Cortex of kidney (tissue), 1 donor: ENCODE results near the gene SF3A2.

Experiments used
- DNase-seq: peaks from one replicate; lab custom pipeline; 2025; lab: John Stamatoyannopoulos, UW

Gene SF3A2

DNA sequence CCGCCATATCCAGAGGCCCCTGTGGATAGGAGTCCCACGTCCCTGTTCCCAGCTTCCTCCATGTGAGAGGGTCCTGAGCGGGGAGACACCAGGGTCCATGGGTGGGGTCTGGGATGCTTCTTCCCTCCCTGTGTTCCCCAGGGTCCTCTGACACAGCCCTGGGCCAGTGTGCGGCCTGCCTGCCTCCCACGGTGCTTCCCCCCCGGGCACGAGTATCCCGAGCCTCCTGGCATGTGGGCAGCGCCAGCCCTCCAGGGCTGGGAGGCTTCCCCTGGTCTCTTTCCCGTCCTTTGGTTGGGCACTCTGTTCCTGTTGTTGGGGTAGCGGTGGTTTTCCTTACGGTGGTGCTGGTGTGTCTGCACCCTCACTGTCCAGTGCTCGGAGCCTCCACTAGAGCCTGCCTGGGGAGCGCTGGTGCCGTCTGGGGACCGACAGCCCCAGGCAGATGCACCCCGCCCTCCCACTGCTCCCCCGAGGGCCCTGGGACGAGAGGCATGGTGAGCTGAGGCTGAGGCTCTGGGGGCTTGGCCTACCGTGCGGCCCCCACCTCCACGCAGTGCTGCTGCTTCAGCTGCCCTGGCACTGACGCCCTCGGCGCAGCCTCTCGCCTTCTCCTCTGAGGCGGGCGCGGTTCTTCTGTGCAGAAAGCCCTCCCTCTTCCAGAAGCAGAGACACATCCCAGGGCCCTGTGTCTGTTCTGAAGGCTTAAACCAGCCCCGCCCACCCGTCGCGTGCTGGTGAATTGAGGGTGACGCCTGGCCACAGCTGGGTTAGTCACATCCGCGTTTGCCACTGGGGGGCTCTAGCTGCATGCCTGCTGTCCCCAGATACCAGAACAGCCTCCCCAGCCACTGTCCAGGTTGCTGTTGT, 28.4 kb upstream of the SF3A2 start:
- no peak for DNase-seq

DNA sequence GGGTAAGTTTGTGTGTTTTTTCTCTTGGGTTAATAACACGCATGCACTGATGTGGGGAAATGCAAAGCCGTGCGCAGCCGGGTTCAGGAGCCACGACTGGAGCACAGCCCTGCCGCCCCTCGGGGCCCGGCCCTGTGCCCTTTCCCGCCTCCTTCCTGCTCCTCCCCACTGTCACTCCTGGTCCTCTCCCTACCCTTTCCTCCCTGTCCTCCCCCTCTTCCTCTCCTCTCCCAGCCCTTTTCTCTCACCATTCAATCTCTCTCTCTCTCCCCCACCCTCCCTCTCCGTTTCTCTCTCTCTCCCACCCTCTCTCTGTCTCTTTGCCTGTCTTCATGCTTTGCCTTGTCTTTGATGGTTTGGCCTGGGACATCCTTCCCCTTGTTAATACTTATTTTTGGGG, 27.6 kb upstream of the SF3A2 start:
- DNase-seq: no peak

DNA sequence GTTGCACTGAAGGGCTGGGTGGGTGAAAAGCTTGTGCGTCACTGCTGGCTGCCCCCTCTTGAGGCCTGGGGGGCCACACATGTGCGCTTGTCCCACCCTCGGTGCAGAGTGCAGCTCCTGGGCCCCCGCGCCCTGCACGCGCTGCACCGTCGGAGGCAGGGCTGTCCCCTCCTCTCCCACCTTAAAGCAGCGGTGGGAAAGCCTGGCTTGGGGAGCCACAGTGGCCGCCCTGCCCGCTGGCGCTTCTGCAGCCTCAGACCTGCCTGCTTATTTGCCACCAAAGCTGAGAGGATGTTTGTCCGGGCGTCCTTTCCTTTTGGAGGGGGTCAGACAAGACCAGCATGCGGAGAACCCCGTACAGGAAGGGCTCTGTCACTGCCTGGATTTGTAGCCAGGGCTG, 27.2 kb upstream of the SF3A2 start:
- DNase-seq: no peak

DNA sequence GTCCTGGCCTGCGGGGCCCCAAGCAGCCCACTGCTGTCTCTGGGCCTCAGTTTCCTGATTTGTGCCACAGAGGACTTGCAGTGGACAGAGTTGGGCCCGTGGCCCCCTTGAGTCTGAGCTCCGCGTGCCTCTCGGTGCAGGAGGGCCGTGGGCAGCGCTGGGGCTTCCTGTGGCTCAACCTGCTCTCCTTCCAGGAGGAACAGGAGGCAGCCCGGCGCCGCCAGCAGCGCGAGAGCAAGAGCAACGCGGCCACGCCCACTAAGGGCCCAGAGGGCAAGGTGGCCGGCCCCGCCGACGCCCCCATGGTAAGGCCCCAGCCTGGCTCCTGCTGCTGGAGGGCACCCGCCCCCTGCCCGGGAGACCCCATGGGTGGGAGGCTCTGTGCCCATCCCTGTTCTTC, 26.4 kb upstream of the SF3A2 start:
- DNase-seq: no peak

DNA sequence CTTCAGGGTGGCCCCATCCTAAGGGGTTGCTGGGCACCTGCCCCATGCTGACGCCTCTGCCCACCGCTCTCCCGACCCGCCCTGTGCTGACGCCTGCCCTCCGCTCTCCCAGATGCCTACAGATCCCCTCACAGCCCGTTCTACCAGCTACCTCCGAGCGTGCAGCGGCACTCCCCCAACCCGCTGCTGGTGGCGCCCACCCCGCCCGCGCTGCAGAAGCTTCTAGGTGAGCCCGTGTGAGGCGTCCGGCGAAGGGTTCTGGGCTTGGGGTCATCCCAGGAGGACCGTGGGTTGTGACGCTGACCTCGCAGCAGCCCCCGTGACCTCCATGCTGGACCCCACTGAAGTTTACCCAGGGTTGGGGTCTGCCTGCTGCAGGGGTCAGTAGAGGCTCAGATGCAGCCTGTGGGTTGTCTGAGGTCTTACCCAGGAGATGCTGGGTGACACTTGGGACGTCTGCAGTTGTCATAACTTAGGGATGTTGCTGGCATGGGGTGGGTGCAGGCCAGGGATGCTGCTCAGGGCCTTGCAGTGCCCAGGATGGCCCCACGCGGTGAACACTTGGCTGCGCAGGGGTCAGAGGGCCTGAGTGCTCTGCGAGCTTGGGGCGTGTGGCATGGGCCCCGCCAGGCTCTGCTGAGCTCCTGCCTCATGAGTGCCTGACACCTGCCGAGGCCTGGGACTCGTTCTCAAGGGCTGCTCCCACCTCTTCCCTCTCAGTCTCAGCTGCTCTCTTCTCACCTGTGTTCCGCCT, 25.5 kb upstream of the SF3A2 start:
- DNase-seq: no peak

DNA sequence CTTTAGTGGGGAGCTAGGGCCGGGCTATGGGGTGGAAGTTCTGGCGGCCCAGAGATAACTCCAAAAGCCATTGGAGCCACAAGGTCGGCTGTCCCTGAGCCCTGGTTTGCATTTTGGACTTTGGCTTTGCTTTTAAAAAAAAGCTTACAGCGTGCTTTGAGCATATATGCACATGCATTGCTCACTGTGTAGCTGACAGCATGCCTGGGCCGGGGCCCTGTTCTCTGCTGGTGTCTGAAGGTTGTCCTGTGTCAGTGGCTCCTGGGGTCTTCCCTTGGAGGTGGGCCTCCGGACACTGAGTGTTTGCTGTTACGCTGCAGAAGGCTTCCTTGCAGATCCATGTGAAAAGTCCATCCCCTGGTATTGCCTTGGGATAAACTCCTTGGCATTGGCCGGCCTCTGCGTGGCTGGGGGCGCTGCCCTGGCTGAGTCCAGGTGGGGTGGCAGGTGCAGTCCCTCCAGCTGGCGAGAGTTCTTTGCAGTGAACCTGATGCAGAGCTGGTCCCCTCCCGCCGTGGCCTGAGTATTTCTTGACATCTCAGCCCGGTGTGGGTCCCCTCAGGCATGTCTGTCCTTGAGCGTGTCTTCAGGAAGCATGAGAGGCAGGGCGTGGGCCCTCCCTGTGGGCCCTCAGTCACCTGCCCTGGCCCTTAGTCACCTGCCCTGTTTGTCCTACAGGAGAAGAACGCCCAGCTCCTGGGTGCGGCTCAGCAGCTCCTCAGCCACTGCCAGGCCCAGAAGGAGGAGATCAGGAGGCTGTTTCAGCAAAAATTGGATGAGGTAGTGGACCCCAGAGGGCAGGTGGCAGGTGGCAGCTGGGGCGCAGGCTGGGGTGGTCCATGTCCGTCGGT, 23.5 kb upstream of the SF3A2 start:
- no peak for DNase-seq

DNA sequence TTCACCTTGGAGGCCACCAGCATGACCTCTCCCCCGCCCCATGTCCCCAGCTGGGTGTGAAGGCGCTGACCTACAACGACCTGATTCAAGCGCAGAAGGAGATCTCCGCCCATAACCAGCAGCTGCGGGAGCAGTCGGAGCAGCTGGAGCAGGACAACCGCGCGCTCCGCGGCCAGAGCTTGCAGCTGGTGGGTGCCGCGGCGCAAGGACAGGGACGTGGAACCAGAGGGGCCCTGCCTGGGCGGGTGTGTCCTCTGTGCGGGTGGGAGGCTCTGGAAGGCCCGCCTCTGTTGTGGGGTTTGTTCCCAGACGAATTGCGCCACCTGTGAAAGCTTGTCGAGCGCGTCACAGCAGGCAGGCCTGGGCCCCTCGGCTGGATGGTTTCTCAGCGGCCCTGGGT, 22.8 kb upstream of the SF3A2 start:
- no peak for DNase-seq

DNA sequence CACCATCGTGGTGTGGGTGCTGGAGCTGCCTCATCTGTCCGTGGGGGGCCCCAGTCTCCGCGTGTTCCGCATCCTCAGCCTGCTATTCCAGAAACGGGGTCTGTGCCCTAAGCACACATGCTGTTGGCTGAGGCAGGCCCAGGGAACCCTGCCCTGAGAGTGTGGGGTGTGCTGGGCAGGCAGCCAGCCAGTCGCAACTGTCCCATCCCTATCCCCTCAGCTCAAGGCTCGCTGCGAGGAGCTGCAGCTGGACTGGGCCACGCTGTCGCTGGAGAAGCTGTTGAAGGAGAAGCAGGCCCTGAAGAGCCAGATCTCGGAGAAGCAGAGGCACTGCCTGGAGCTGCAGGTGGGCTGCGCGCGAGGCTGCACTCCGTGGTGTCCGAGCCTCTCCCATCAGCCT, 22.4 kb upstream of the SF3A2 start:
- DNase-seq: no peak

DNA sequence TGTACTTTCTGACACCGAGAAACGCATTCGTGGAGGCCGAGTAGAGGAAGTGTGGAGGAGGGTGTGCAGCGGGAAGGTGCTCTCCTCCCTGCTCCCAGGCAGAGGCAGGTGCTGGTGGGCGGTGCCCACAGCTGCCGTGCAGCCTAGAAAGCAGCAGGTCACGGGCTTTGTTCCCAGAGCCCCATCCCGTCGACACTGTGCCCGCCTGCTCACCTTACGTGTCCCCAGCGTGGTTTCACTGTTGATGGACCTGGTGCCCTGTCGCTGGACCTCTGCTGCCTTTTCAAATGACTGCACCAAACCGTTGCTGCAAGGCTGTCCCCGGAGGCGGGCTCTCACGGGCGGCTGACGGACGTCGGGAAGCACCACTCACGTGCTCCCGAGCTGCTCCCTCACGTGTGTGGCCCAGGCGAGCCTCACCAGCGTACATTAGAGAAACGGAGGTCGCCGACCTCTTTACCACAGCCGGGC, 21.3 kb upstream of the SF3A2 start:
- no peak for DNase-seq

DNA sequence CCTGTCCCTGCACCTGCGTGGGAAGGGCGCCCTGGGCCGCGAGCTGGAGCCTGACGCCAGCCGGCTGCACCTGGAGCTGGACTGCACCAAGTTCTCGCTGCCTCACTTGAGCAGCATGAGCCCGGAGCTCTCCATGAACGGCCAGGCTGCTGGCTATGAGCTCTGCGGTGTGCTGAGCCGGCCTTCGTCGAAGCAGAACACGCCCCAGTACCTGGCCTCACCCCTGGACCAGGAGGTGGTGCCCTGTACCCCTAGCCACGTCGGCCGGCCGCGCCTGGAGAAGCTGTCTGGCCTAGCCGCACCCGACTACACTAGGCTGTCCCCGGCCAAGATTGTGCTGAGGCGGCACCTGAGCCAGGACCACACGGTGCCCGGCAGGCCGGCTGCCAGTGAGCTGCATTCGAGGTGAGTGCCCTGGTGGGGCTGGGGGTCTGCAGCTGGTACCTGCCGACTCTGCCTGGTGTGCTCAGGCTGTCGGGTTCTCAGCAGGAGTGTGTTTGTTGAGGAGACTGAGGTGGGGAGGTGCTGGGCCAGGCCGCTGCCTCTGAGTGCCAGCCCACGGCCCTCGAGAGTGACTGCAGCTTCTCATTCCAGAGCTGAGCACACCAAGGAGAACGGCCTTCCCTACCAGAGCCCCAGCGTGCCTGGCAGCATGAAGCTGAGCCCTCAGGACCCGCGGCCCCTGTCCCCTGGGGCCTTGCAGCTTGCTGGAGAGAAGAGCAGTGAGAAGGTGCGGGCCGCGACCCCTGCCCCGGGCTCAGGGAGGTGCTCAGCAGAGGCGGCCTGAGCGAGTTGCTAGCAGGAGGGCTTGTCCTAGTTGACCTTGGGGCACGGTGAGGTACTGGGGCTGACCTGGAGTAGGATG, 20.0 kb upstream of the SF3A2 start:
- DNase-seq: no peak

DNA sequence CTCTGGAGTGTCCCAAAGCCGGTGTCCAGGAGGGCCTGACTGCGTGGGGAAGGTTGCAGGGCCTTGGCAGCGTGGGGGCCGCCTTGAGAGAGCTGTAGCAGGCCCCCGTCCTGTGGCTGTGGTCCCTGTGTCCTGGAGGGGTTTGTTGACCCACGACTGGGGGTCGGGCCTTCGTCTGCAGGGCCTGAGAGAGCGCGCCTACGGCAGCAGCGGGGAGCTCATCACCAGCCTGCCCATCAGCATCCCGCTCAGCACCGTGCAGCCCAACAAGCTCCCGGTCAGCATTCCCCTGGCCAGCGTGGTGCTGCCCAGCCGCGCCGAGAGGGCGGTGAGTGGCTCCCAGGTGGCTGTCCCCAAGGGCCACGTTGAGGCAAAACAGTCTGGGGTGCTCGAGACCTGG, 19.0 kb upstream of the SF3A2 start:
- no peak for DNase-seq

DNA sequence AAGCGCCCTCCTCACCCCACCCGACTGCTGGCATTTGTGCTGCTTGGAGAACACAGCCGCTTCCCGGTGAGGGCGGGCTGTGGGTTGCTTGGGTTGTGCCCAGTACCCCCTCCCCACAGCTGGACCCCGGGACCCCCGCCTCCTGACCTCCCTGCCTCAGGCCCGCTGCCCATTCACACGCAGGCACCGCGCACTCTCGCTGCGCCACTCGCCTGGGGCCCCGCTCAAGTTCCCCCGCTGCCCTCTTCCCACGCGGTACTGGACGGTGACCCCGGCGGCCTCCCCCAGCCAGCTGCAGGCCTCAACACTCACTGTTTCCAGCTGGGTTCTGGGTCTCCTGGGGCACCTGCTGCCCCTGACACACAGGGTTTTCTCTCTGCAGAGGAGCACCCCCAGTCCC, 16.9 kb upstream of the SF3A2 start:
- no peak for DNase-seq

DNA sequence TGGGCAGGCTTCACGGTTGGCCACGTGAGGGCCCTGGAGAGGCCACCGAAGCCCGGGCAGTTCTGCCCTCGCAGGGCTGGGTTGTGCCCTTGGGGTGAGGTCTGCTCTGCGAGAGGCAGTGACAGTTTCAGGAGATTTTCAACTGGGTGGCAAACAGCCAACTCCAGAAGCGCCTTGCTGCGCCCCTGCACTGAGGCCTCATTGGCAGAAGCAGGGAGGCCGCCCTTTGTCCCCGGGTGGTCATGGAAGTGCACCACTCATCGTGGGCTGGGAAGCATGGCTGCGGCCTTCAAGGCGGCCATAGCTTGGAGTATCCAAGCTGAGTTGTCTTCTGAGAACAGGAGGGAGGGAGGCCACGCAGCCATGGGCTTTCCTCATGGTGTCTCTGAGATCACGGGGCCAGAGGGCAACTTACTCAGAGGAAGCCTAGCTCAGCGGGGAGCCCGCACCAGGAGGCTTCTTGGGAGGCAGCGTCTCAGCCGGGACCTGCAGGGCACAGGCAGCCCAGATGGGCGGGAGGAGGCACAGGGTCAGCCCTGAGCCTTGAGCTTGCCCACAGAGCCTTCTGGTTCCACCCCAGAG, 15.3 kb upstream of the SF3A2 start:
- no peak for DNase-seq

DNA sequence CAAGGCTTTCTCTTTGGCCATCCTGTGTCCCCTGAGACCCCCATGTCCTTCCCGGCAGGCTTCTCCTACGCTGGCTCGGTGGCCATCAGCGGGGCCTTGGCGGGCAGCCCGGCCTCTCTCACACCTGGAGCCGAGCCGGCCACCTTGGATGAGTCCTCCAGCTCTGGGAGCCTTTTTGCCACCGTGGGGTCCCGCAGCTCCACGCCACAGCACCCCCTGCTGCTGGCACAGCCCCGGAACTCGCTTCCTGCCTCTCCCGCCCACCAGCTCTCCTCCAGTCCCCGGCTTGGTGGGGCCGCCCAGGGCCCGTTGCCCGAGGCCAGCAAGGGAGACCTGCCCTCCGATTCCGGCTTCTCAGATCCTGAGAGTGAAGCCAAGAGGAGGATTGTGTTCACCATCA, 14.7 kb upstream of the SF3A2 start:
- DNase-seq: no peak

DNA sequence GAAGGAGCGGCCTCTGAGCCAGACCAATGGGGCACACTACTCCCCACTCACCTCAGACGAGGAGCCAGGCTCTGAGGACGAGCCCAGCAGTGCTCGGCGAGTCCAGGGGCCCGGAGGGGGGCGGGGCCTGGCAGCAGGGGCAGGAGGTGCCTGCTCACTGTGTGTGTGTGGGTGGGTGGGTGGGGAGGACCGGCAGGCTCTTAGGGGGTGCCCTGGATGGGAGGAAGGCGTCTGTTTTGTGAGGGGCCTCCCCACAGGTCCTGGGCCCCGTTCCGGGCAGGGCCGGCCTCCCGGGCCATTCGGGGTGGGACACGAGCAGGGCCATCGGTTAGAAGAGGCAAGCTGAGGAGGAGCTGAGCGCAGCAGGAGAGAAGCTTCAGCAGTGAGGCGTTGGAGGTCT, 13.2 kb upstream of the SF3A2 start:
- DNase-seq: no peak

DNA sequence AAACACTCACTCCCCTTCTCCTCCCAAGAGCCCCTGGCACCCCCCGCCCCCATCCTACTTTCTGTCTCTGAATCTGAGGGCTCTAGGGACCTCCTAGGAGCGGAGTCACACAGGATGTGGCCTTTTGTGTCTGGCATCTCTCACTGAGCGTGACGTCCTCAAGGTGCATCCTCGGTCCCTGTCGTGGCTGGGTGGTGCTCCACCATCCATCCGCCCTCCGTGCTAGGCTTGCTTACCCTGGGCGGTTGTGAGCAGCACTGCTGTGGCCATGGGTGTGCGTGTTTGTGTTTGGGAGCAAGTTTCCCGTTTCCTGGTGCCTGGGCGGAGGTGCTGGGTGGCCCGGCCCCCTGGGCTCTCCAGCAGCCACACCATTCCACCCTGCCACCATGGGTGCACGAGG, 12.7 kb upstream of the SF3A2 start:
- DNase-seq: no peak

DNA sequence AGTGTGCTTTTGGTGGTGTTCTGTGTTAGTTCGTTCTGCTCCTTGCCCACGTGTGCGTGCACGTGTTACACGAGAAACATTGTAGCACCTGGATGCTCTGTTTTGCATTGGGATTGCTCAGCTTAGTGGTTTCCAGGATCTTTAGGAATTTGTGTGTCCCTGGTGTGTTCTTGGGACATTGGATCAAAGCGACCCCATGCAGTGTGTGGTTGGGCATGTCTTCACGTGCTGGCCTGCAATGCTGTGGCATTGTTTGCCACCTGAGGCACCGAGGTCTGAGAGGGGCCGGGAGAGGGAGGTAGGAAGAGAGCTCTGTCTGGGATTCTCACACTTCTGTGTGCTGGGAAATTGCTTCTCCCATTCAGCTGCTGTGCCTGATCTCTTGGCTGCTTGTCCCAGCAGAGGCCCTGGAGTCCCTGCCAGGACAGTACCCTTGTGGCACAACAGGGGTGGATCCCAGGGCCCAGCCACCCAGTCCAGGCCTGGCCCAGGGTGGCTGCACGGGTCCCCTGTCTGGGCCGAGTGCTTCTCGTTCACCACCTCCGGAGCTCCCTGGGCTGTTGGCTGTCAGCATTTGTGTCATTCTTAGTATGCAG, 11.8 kb upstream of the SF3A2 start:
- DNase-seq: no peak

DNA sequence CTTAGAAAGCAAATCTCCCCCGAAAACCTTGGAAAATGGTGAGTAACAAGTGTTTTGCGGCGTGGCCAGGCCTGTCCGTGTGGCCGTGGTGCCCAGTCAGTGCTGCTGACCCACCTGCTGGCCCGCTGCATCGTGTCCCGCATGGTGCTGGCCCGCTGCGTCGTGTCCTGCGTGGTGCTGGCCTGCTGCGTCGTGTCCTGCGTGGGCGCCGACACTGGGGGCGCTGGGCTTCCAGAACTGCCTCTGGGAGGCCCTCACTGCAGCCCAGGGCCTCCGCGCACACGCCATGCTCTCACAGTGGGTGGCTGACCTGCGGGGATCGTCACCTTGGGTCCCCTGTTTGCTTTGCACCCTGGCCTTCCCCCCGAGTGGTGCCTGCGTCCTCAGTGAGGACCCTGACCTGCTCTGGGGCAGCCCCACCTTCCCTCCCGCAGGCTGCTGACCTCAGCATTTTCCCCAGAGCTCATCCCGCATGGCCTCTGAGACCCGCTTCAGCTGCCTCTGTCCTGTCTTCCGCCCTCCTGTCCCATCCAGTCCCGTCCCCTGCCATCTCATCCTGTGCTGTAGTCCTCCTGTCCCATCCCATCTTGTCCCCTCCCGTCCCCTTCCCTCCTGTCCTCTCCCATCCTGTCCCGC, 11.1 kb upstream of the SF3A2 start:
- no peak for DNase-seq

DNA sequence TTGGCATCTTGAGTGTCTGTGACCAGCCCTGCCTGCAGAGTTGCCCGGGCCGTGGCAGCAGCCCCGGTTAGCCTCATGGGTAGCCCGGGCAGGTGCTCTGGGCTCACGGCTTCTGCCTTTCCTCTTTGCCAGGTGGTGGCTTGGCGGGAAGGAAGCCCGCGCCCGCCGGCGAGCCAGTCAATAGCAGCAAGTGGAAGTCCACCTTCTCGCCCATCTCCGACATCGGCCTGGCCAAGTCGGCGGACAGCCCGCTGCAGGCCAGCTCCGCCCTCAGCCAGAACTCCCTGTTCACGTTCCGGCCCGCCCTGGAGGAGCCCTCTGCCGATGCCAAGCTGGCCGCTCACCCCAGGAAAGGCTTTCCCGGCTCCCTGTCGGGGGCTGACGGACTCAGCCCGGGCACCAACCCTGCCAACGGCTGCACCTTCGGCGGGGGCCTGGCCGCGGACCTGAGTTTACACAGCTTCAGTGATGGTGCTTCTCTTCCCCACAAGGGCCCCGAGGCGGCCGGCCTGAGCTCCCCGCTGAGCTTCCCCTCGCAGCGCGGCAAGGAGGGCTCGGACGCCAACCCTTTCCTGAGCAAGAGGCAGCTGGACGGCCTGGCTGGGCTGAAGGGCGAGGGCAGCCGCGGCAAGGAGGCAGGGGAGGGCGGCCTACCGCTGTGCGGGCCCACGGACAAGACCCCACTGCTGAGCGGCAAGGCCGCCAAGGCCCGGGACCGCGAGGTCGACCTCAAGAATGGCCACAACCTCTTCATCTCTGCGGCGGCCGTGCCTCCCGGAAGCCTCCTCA, 10.4 kb upstream of the SF3A2 start:
- no peak for DNase-seq
